HG03025 (cell line): Measurements from ENCODE around the gene SLC16A6.
"Not testable (repeated sequence)": the region's sequence is repeated elsewhere in the genome, so short reads cannot be mapped to it uniquely, and the experiment has no call there.

ENCODE experiments used
- ATAC-seq: cut with Tn5 transposase; IDR thresholded peaks from one replicate; pipeline ENCODE4 v1.9.1; 2021; ENCODE audit warnings: mild to moderate bottlenecking, moderate library complexity; ENCODE audit not compliant: unreplicated experiment, low FRiP score

Gene SLC16A6

DNA sequence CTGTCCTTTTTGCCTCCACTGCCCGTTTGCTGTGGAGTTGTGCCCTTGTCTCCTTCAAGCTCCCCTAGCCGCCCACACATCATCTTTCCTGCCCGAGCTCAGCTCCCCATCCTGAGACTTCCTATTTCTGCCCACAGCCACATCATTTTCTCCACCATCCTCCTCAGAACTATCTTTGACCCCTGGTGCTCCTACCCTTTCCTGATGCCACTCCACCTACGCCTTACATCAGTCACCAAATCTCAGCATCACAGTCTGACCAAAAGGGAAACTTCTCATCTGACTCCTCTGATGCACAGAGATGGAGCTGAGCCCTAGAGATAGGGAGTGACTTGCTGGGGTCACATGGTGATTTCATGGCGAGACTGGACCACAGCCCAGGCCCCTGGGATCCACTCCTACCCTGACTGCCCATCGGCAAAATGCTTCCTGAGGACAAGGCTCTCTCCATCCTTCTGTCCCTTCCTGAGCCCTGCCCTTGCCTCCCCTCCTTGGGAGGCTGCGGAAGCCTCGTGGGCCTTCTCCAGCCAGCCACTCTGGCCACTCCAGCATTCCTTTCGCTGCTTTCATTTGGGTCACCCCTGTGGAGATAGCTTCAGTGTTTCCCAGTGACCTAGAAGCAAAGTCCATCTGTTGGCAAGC is 62.8 kb downstream of the SLC16A6 start:
- ATAC-seq, result not testable (repeated sequence)

DNA sequence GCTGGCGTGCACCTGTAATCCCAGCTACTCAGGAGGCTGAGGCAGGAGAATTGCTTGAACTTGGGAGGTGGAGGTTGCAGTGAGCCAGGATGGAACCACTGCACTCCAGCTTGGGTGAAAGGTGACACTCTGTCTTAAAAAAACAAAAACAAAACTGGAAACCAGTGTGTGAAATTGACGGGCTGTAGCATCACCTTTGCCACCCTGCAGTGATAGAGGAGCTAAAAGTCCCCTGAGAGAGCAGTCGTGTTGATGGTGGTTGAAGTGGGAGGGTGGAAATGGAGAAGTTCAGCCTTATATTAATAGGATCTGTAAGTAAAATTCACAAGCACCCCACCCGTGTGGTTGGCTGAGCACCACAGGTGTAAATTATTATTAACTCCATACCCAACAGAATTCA is 65.9 kb downstream of the SLC16A6 start:
- ATAC-seq, result not testable (repeated sequence)

DNA sequence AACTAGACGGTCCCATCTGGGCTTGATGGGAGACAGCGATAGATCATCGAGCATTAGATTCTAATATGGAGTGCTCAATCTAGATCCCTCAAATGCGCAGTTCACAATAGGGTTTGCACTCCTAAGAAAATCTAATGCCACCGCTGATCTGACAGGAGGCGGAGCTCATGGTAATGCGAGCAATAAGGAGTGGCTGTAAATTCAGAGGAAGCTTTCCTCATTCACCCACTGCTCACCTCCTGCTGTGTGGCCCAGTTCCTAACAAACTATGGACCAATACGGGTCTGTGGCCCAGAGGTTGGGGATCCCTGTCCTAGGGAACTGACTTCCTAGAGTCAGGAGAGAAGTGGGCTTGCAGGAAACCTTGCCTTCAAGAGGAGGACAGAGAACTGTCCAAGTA is 68.3 kb downstream of the SLC16A6 start:
- no peak for ATAC-seq

GRCh38 chr17:68221786-68222185 is 69.1 kb downstream of the SLC16A6 start:
- ATAC-seq, result no peak

- not testable (repeated sequence) for ATAC-seq
These were observed 70.1 kb downstream of the SLC16A6 start for GRCh38 chr17:68220786-68221185.

DNA sequence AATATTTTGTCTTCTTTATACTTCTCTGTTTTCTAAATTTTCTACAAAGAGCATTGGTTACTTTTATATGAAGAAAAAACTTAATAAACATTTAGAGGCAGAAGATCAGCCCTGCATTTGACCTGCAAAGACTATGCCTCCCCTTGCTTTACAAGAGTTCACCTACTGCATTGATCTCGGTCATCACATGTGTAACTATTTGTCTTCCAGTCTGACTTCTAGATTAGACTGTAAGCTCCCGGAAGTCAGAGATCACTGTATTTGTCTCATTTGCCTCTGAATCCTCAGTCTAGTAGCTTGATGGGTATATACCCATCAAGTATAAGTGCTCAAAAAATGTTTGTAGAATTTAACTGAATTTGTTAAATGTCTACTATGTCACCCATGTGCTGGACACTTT is 70.7 kb downstream of the SLC16A6 start:
- not testable (repeated sequence) for ATAC-seq

GRCh38 chr17:68219429-68219828 is 71.5 kb downstream of the SLC16A6 start:
- not testable (repeated sequence) for ATAC-seq
